ENCODE data around the gene LRCOL1.

Gene LRCOL1

DNA sequence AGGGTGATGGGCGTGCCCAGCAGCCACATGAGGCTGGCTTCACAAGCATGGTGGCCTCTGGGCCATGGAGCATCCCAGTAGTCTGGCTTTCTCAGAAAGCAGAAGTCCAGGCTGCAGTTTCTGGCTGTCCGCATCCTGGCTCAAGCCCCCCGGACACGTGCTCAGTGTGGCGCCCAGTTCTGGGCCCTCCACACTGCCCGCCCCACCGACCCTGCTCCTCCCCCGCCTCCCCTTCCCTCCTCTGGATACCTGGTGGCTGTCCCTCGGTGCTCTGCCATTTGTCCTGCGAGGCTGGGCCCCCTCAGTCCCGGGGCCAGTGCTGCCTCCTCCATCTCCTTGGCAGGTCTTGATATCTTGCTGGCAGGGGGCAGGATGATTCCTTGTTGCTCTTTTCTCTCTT is 31.6 kb downstream of the LRCOL1 start:
- no peak overlapping the region for H3K4me3 Mint-ChIP-seq
- H3K9me3 Mint-ChIP-seq, result no peaks in the 10 kb centered on the region
- no peak overlapping the region for H3K27ac Mint-ChIP-seq
- DNase-seq, result no peak
- H3K36me3 Mint-ChIP-seq (ENCODE audit: low read depth), result peaks cover 62% of the 10 kb centered on the region
- no peaks in the 10 kb centered on the region for H3K4me1 Mint-ChIP-seq (ENCODE audit: low read depth)
- no peaks in the 10 kb centered on the region for H3K27me3 Mint-ChIP-seq

DNA sequence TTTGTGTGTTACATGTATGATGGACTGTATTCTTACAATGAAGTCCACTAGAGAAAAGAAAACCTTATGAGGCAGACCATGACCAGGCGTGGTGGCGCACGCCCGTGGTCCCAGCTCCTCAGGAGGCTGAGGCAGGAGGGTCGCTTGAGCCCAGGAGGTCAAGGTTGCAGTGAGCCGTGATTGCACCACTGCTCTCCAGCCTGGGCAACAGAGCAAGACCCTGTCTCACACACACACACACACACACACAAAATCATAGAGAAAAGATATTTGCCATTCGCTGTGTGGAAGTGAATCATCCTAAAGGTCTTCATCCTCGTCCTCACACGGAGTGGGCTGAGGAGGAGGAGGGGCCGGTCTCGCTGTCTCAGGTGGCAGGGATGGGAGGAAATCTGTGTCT is 32.3 kb downstream of the LRCOL1 start:
- no peak overlapping the region for H3K4me3 Mint-ChIP-seq
- H3K9me3 Mint-ChIP-seq, result no peaks in the 10 kb centered on the region
- H3K36me3 Mint-ChIP-seq (ENCODE audit: low read depth), result peaks cover 62% of the 10 kb centered on the region
- no peaks in the 10 kb centered on the region for H3K4me1 Mint-ChIP-seq (ENCODE audit: low read depth)
- no peak for DNase-seq
- no peak overlapping the region for H3K27ac Mint-ChIP-seq
- no peaks in the 10 kb centered on the region for H3K27me3 Mint-ChIP-seq

DNA sequence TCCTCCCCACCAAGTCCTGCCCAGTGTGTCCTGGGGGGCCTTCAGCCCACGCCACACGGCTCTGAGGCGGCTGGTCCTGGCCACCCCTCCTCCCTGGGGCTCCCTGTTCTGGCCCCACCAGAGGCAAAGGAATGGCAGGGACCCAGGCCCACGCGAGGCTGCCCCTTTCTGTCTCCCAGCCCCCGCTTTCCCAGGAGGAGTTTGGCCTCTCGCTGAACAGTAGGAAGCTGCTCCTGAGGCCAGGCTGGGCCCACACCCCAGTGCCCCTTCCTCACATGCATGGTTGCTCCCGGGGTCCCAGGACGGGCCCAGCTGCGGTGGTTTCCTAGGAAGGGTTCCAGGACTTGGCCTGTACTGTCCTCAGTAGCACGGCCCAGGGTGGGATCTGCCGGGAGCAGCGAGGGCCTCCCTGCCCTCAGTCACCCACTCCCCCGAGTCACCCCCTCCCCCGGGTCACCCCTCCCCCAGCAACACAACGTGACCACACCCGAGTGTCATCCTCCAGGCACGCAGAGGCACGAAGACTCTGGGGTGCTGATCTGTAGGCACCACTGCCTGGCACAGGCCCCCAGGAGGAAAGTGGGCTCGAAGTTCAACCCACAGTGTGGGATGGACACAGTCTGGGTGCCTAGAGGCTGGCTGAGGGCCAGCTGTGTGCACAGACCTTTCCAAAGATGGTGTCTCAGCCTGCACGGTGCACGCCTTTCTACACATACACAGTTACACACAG is 33.0 kb downstream of the LRCOL1 start:
- Mint-ChIP-seq H3K27me3 (no peaks in the 10 kb centered on the region), H3K27ac (no peak overlapping the region), H3K9me3 (no peaks in the 10 kb centered on the region), H3K4me1 (ENCODE audit: low read depth) (no peaks in the 10 kb centered on the region), H3K36me3 (ENCODE audit: low read depth) (peaks cover 61% of the 10 kb centered on the region), H3K4me3 (no peak overlapping the region)
- DNase-seq, result no peak

DNA sequence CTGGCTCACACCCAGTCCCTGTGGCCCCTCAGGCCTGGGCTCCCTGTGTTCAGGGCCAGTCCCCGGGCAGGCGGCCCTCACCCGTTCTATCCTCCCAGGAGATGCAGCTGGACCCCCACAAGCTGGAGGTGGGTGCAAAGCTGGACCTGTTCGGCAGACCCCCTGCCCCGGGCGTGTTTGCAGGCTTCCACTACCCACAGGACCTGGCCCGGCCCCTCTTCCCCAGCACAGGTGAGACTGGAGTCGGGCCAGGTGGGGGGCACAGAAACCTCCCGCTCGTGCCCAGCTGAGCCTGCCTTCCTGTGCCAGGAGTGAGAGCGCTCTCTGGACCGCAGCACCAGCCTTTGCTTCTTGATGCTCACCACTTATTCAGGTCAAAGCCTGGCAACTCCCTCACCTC is 33.7 kb downstream of the LRCOL1 start:
- no peak for DNase-seq
- no peaks in the 10 kb centered on the region for H3K9me3 Mint-ChIP-seq
- H3K4me1 Mint-ChIP-seq (ENCODE audit: low read depth), result no peaks in the 10 kb centered on the region
- H3K4me3 Mint-ChIP-seq, result no peak overlapping the region
- peaks cover 61% of the 10 kb centered on the region for H3K36me3 Mint-ChIP-seq (ENCODE audit: low read depth)
- no peak overlapping the region for H3K27ac Mint-ChIP-seq
- H3K27me3 Mint-ChIP-seq, result no peaks in the 10 kb centered on the region

DNA sequence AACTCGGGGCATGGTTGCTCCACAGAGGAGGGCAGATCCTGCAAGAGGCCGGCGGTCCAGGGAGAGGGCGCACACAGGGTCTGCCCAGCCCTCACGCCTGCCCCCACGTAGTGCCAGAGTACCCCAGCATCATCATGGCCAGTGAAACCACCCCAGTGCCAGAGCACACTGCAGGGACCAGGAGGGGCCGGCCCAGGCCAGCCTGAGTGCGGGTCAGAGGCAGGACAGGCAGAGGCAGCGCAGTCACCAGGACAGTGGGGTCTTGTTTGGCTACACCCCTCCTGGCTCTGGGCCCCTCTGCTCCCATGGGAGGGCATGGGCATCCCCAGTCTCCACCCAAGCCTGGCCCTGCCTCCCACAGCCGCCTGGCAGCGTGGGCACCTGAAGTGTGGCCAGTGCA is 34.7 kb downstream of the LRCOL1 start:
- Mint-ChIP-seq H3K4me3 (no peak overlapping the region), H3K27ac (no peak overlapping the region), H3K27me3 (no peaks in the 10 kb centered on the region), H3K36me3 (ENCODE audit: low read depth) (peaks cover 60% of the 10 kb centered on the region), H3K4me1 (ENCODE audit: low read depth) (no peaks in the 10 kb centered on the region), H3K9me3 (no peaks in the 10 kb centered on the region)
- DNase-seq, result no peak

DNA sequence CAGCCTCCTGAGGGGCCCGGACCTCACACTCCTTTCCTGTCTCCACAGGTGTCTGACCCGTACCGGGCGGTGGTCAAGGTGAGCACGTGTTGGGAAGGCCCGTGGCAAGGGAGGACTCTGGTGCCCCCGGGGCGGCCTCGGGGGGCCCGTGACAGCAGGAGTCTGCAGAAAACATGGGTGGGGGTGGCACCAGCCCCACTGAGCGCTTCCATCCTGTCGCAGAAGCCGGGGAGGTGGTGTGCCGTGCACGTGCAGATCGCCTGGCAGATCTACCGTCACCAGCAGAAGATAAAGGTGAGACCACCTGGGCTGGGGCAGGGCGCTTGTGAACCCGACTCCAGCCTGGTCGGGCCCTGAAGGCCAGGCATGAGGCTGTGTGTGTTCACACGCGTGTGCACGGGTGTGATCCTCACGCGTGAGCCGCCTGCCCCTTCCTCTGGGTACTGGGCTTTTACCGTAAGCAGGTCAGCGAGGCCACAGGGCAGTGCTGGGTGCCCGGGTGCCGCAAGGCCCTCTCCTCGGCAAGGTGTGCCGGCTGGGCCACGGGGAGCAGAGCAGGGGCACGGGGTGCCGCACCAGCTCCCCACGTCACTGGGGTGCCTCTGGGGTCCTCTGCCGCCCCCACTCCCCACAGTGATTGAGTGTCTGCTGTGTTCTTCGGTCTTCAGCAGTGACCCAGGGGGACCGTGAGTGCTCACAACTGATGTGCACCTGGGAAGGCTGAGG is 35.9 kb downstream of the LRCOL1 start:
- Mint-ChIP-seq H3K36me3 (ENCODE audit: low read depth) (peaks cover 51% of the 10 kb centered on the region), H3K27me3 (no peaks in the 10 kb centered on the region), H3K4me3 (no peak overlapping the region), H3K9me3 (no peaks in the 10 kb centered on the region), H3K4me1 (ENCODE audit: low read depth) (no peaks in the 10 kb centered on the region), H3K27ac (no peak overlapping the region)
- DNase-seq, result no peak

DNA sequence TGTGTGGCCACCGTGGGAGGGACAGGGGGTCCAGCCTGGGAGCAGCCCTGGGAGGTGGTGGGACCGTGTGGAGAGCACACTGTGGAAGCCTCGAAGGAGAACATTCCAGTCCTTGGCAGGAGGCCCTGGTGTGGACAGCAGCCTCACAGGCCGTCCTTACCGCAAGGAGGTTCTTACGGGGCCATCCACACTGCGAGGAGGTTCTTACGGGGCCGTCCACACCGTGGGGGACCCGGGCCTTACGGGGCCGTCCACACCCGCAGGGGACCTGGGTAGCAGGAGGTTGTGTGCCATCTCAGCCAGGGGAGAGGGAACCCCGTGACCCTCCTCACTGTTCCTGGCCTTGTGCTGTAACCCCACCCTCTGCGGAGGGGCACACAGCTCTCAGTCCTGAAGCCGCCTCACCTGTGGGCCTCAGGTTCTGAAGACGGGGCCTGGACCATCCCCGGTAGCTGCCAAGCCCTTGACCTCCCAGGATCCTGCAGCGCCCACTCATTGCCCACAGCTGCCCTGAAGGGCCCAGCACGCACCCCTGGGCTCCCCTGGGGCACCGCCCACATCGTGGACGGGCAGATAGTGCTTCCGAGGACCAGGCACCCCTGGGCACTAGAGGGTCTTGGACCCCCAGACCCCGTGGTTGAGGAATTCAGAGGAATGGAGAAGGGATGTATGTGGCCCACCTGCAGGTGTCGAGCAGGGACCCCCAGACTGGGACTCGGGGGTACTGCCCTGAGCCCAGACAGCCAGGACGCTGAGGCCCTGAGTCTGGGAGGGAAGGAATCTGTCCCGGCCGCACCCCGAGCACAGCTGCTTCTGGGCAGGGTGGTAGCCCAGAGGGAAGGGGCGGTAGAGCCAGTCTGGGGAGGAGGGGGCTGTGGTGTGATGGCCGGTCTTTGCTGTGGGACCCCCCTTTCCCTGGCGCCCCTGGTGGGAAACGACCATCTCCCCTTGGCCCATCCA is 37.3 kb downstream of the LRCOL1 start:
- H3K4me1 Mint-ChIP-seq (ENCODE audit: low read depth), result no peaks in the 10 kb centered on the region
- no peak for DNase-seq
- H3K36me3 Mint-ChIP-seq (ENCODE audit: low read depth), result peaks cover 47% of the 10 kb centered on the region
- H3K9me3 Mint-ChIP-seq, result no peaks in the 10 kb centered on the region
- H3K4me3 Mint-ChIP-seq, result no peak overlapping the region
- H3K27ac Mint-ChIP-seq, result no peak overlapping the region
- no peaks in the 10 kb centered on the region for H3K27me3 Mint-ChIP-seq

DNA sequence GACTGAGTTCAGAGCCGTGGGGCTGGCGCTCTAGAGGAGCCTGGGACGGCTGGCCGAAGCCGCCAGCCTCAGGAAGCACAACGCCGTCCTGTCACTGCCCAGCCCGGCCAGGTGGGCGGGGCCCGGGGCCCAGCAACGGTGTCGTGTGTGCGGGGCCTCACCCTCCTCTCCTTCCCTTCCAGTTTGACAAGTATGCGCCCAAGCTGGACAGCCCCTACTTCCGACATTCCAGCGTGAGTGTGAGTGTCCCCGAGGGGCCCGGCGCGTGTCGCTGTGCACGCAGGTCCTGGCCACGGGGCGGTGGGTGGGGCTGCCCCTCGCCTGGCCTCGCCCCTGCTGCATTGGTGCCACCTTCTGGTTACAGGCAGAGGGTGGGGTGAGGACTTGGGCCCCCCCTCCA is 38.3 kb downstream of the LRCOL1 start:
- Mint-ChIP-seq H3K4me1 (ENCODE audit: low read depth) (no peaks in the 10 kb centered on the region), H3K9me3 (no peaks in the 10 kb centered on the region), H3K36me3 (ENCODE audit: low read depth) (peaks cover 41% of the 10 kb centered on the region), H3K4me3 (no peak overlapping the region), H3K27ac (no peak overlapping the region), H3K27me3 (no peaks in the 10 kb centered on the region)
- DNase-seq, result no peak

DNA sequence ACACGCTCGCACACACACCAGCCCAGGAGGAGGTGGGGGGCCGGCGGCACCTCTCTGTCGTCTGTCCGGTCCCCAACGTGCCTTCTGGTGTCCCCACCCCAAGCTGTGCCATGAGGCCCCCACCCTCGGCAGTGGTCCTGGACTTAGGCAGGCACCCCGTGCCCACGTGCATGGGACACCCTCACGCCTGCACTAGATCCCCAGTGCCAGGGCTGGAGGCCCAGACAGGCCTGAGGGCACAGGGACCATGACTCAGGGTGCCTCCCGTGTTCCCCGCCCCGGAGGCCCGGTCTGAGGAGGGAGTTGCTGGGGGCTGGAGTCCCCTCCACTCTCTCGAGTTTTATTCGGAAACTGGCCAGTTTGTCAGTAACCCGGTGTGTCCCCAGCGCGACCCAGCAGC is 38.8 kb downstream of the LRCOL1 start:
- H3K36me3 Mint-ChIP-seq (ENCODE audit: low read depth), result peaks cover 38% of the 10 kb centered on the region

DNA sequence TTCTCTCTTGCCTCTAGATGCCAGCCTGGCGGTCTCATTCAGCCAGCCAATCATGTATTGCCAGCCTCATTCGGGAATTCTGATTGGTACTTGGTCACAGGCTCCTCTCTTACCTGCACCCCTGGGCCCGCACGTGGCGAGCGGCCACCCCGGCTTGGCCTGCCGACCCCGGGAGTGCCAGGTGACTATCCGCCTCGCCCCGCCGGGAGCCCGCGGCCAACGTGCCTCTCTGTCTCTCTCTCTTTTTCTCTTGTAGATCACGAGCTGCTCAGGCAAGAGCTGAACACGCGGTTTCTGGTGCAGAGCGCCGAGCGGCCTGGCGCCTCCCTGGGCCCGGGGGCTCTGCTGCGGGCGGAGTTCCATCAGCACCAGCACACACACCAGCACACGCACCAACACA is 39.3 kb downstream of the LRCOL1 start:
- Mint-ChIP-seq H3K27ac (no peak overlapping the region), H3K9me3 (no peaks in the 10 kb centered on the region), H3K4me3 (no peak overlapping the region), H3K27me3 (no peaks in the 10 kb centered on the region), H3K4me1 (ENCODE audit: low read depth) (no peaks in the 10 kb centered on the region), H3K36me3 (ENCODE audit: low read depth) (peaks cover 36% of the 10 kb centered on the region)
- no peak for DNase-seq

More for the DNA sequence above, 38.8 kb downstream of the LRCOL1 start:
- Mint-ChIP-seq H3K27ac (no peak overlapping the region), H3K9me3 (no peaks in the 10 kb centered on the region), H3K4me1 (ENCODE audit: low read depth) (no peaks in the 10 kb centered on the region), H3K4me3 (no peak overlapping the region), H3K27me3 (no peaks in the 10 kb centered on the region)
- no peak for DNase-seq

DNA sequence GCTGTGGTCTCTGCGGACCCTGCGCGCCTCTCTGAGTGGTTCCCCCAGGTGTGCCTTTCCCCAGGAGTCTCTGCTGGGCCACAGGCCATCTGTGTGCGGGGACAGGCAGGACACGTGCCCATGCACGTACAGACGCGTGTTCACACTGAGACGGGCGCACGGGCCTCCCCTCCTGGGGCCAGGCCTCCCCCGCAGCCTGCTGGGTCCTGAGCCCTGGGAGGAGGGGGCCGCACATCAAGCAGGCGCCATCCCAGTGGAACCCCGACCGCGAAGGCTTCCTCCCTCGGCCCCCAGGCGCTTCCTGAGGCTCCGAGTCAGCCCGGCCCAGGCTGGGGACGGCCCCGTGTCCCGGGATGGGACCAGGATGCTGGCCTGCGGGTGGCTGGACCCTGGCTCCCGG is 39.7 kb downstream of the LRCOL1 start:
- H3K27ac Mint-ChIP-seq, result no peak overlapping the region
- H3K9me3 Mint-ChIP-seq, result no peaks in the 10 kb centered on the region
- H3K27me3 Mint-ChIP-seq, result no peaks in the 10 kb centered on the region
- no peak for DNase-seq
- peaks cover 37% of the 10 kb centered on the region for H3K36me3 Mint-ChIP-seq (ENCODE audit: low read depth)
- H3K4me3 Mint-ChIP-seq, result no peak overlapping the region
- H3K4me1 Mint-ChIP-seq (ENCODE audit: low read depth), result no peaks in the 10 kb centered on the region

DNA sequence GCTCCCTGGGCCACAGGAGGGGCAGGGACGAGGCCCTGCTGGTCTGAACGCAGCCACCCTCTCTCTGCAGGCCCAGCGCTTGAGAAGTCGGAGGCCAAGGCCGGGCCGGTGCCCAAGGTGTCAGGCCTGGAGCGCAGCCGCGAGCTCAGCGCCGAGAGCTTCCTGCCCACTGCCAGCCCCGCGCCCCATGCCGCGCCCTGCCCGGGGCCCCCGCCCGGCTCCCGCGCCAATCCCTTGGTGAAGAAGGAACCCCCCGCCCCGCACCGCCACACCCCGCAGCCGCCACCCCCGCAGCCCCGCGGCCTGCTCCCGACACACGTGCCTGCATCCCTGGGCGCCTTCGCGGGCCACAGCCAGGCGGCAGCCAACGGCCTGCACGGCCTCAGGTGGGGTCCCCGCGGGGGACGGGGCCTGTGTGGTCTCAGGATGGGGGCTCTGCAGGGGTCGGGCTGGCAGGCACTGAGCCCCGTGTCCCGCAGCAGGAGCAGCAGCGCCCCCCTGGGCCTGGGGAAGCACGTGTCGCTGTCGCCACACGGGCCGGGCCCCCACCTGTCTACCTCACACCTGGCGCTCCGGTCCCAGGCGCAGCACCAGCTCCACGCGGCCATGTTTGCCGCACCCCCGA is 40.4 kb downstream of the LRCOL1 start:
- Mint-ChIP-seq H3K4me3 (no peak overlapping the region), H3K4me1 (ENCODE audit: low read depth) (no peaks in the 10 kb centered on the region), H3K9me3 (no peaks in the 10 kb centered on the region), H3K36me3 (ENCODE audit: low read depth) (peaks cover 36% of the 10 kb centered on the region), H3K27me3 (no peaks in the 10 kb centered on the region), H3K27ac (no peak overlapping the region)
- DNase-seq, result no peak

DNA sequence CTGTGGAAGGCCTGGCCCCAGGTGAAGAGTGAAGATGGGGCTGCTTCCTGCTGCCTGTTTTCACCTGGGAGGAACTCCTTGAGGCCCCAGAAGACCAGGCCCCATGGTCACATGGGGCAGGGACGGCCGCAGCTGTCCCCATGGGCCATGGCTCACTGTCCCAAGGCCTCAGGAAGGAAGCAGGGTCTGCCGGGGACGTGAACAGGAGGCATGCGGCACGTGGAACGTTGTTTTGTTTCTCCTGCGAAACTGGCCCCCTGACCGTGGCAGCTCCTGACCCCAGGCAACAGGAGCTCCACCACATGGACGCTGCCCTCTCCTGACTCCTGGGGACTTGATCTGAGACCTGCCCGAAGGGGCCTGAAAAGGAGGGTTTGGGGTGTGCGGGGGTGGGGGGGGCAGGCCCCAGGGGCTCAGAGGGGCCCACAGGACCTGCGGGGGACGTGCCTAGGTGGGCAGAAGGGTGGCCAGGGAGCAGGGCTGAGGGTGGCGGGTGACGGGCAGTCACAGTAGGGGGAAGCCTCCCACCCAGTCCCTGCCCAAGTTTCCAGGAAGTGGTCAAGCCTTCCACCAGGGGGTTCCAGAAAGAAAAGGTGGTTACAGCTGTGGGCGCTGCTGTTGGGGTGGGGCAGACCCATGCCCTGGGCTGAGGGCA is 41.4 kb downstream of the LRCOL1 start:
- DNase-seq, result no peak
- H3K4me3 Mint-ChIP-seq, result no peak overlapping the region
- H3K9me3 Mint-ChIP-seq, result no peaks in the 10 kb centered on the region
- H3K36me3 Mint-ChIP-seq (ENCODE audit: low read depth), result peaks cover 31% of the 10 kb centered on the region
- H3K27me3 Mint-ChIP-seq, result no peaks in the 10 kb centered on the region
- H3K4me1 Mint-ChIP-seq (ENCODE audit: low read depth), result no peaks in the 10 kb centered on the region
- no peak overlapping the region for H3K27ac Mint-ChIP-seq

DNA sequence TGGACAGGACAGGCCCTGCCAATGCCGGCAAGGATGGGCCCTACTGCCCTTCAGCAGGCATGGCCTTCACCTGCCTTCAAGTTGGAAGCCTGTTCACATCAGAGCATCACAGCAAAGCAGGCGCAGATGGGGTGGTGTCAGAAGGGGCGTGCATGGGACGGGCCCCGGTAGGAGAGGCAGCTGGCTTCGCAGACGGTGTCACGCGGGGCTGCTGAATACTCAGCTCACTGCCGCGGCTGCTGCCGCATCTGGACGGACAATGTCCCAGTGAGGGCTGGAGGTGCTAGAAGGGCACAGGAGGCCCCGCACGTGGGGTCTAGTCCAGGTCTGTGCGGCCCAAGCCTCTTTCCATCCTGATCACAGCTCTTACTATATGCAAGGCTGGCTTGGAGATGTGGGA is 42.1 kb downstream of the LRCOL1 start:
- H3K27me3 Mint-ChIP-seq, result no peaks in the 10 kb centered on the region
- H3K4me3 Mint-ChIP-seq, result no peak overlapping the region
- peaks cover 2% of the 10 kb centered on the region for H3K4me1 Mint-ChIP-seq (ENCODE audit: low read depth)
- no peak for DNase-seq
- no peak overlapping the region for H3K27ac Mint-ChIP-seq
- no peaks in the 10 kb centered on the region for H3K9me3 Mint-ChIP-seq
- peaks cover 35% of the 10 kb centered on the region for H3K36me3 Mint-ChIP-seq (ENCODE audit: low read depth)
